ENCODE results near the gene NUDT4.

DNA sequence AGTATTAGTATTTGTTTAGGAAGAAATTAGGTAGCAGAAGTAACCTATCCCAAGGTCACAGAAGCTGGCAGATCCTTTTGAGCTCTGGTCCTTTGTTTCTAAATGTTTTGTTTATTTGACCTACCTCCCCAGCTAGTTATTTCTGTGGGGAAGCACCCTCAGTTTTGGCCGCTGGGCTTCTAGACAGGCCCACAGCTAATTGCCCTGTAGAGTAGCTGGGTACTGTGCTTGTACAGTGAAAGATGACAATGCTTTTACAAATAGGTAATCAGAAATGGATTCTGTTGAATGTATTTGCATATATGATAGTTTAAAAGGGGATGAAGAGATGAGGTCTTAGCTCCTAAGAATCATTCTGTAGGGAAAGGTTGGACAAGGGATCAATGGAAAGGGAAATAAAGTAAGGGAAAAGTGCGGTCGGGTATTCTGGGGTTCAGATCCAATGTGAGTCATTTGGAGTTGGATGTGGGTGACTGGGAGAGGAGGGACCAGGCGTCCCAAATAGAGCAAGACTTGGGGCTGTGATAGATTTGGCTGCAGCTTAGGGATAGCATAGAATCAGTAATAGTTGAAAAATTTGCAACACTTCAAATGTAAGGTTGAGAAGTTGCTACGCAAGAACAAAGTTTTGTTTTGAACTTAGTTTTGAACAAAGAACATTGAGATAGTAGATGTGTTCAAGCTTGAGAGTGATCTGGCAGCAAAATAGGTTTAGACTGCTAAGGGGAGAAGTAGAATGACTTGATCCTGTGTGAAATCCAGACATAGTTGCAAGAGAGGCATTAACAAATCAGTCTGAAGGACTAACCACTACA lies 3.6 kb downstream of the NUDT4 start:
- TF ChIP-seq CBX2 (IDR thresholded peaks at IDR 0.05; ENCODE audit: borderline replicate concordance, low read depth) (no peak), POLR2A (IDR thresholded peaks at IDR 0.05; ENCODE audit: low read length) (no peak), RAD21 (conservative IDR thresholded peaks at IDR 0.05 in 1 of 2, IDR thresholded peaks at IDR 0.05 in 1 of 2) (no peak), CEBPB (IDR thresholded peaks at IDR 0.05) (no peak)
- TF ChIP-seq, protein P1, sequence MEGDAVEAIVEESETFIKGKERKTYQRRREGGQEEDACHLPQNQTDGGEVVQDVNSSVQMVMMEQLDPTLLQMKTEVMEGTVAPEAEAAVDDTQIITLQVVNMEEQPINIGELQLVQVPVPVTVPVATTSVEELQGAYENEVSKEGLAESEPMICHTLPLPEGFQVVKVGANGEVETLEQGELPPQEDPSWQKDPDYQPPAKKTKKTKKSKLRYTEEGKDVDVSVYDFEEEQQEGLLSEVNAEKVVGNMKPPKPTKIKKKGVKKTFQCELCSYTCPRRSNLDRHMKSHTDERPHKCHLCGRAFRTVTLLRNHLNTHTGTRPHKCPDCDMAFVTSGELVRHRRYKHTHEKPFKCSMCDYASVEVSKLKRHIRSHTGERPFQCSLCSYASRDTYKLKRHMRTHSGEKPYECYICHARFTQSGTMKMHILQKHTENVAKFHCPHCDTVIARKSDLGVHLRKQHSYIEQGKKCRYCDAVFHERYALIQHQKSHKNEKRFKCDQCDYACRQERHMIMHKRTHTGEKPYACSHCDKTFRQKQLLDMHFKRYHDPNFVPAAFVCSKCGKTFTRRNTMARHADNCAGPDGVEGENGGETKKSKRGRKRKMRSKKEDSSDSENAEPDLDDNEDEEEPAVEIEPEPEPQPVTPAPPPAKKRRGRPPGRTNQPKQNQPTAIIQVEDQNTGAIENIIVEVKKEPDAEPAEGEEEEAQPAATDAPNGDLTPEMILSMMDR (IDR thresholded peaks at IDR 0.05) = no peak
- TF ChIP-seq, protein P2, sequence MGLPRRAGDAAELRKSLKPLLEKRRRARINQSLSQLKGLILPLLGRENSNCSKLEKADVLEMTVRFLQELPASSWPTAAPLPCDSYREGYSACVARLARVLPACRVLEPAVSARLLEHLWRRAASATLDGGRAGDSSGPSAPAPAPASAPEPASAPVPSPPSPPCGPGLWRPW (IDR thresholded peaks at IDR 0.05) = no peak
- TF ChIP-seq, protein P3, sequence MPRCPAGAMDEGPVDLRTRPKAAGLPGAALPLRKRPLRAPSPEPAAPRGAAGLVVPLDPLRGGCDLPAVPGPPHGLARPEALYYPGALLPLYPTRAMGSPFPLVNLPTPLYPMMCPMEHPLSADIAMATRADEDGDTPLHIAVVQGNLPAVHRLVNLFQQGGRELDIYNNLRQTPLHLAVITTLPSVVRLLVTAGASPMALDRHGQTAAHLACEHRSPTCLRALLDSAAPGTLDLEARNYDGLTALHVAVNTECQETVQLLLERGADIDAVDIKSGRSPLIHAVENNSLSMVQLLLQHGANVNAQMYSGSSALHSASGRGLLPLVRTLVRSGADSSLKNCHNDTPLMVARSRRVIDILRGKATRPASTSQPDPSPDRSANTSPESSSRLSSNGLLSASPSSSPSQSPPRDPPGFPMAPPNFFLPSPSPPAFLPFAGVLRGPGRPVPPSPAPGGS (IDR thresholded peaks at IDR 0.05) = no peak
